Endothelial cell of umbilical vein (primary cell): Measurements from ENCODE around the gene MISP. TPM values are rescaled to one million over a fixed set of nuclear protein-coding genes. Genes with fewer than 3 reads are reported as not detected.

ENCODE experiments used
- BruUV-seq: library from RNA; stranded (reverse); fragments of 400-500 nt; replicated peaks from 2 replicates; lab custom pipeline; 2021; lab: Mats Ljungman, UMichigan
- CTCF ChIA-PET: fragments of 300-600, 350-600 bp; sonication (Branson Sonifier 250); formaldehyde crosslinking; loops from one replicate; lab custom pipeline; 2021; ENCODE audit warnings: antibody characterized with exemption, inconsistent platforms; lab: Charles Lee
- POLR2A ChIA-PET: fragments of 300-600, 350-600 bp; sonication (Branson Sonifier 250); formaldehyde crosslinking; loops from one replicate; lab custom pipeline; 2021; ENCODE audit warnings: antibody characterized with exemption, inconsistent platforms; lab: Charles Lee
- DNase-seq: peaks from one replicate; pipeline ENCODE4 v3.0.0-alpha.2; 2011; ENCODE audit warnings: low read depth, low spot score
- FAIRE-seq: peaks from 2 replicates; lab custom pipeline; 2011; peaks lifted over from hg19 to GRCh38; lab: Jason Lieb, UNC
- H2AFZ ChIP-seq: 2 replicates; pipeline ENCODE4 v1.6.0; 2012; ENCODE audit warnings: low read depth, low read length, control low read depth, inconsistent platforms
- H3K27ac ChIP-seq: 2 replicates; pipeline ENCODE4 v1.5.1; 2011; ENCODE audit warnings: low read depth, mild to moderate bottlenecking, control low read depth, low read length, moderate library complexity; ENCODE audit not compliant: insufficient read depth
- H3K27me3 ChIP-seq, 2 experiments: 2 replicates each; pipeline versions ENCODE4 v1.6.0 to v1.6.1; 2011; ENCODE audit warnings: low read length in 2 of 2, mixed read lengths in 1 of 2; ENCODE audit not compliant: control insufficient read depth in 2 of 2, insufficient read depth in 2 of 2
- H3K36me3 ChIP-seq, 2 experiments: 2 replicates in 1 of 2; 3 replicates in 1 of 2; pipeline ENCODE4 v1.5.1; 2011; ENCODE audit warnings: low read length in 2 of 2, mild to moderate bottlenecking in 1 of 2, moderate library complexity in 1 of 2; ENCODE audit not compliant: control insufficient read depth in 2 of 2, insufficient read depth in 2 of 2; ENCODE audit errors: extremely low read depth in 1 of 2
- H3K4me1 ChIP-seq: 3 replicates; pipeline ENCODE4 v1.5.1; 2011; ENCODE audit warnings: mild to moderate bottlenecking, low read length; ENCODE audit not compliant: control insufficient read depth, insufficient read depth; ENCODE audit errors: extremely low read depth
- H3K4me2 ChIP-seq: 2 replicates; pipeline ENCODE4 v1.6.1; 2011; ENCODE audit warnings: low read length, control low read depth, mixed read lengths; ENCODE audit not compliant: insufficient read depth
- H3K4me3 ChIP-seq, 3 experiments: fragments of 200-600 bp in 1 of 3; sonication (generic), shearing (Covaris generic) in 1 of 3; replicated peaks in 1 of 3; 2 replicates each; pipeline ENCODE4 v1.5.1; 2011 to 2016; ENCODE audit warnings: control low read depth in 3 of 3, low read length in 3 of 3, mild to moderate bottlenecking in 2 of 3, inconsistent platforms in 1 of 3, low read depth in 1 of 3, moderate library complexity in 1 of 3; ENCODE audit not compliant: insufficient read depth in 1 of 3
- H3K79me2 ChIP-seq: 2 replicates; pipeline ENCODE4 v1.6.0; 2012; ENCODE audit warnings: low read length, inconsistent platforms; ENCODE audit not compliant: control insufficient read depth, insufficient read depth
- H3K9ac ChIP-seq: replicated peaks from 2 replicates; pipeline ENCODE3; 2011; ENCODE audit warnings: low read length, control low read depth; ENCODE audit not compliant: insufficient read depth; ENCODE audit errors: extremely low read depth
- H3K9me1 ChIP-seq: replicated peaks from 3 replicates; pipeline ENCODE4 v1.6.0; 2011; ENCODE audit warnings: mild to moderate bottlenecking, low read length; ENCODE audit not compliant: control insufficient read depth, insufficient read depth; ENCODE audit errors: extremely low read depth
- H3K9me3 ChIP-seq: replicated peaks from 2 replicates; pipeline ENCODE4 v1.5.1; 2012; ENCODE audit warnings: low read length, inconsistent platforms; ENCODE audit not compliant: control insufficient read depth, insufficient read depth
- H4K20me1 ChIP-seq: replicated peaks from 2 replicates; pipeline ENCODE3; 2011; ENCODE audit warnings: mild to moderate bottlenecking, low read length; ENCODE audit not compliant: control insufficient read depth, insufficient read depth; ENCODE audit errors: extremely low read depth
- EZH2 ChIP-seq: IDR thresholded peaks from 2 replicates; pipeline ENCODE4 v1.6.1; 2012; ENCODE audit warnings: borderline replicate concordance, low read depth, mild to moderate bottlenecking, moderate library complexity, low read length, inconsistent platforms; ENCODE audit not compliant: severe bottlenecking
- FOS ChIP-seq: IDR thresholded peaks from 2 replicates; pipeline ENCODE4 v1.6.1; 2011; ENCODE audit warnings: mild to moderate bottlenecking, low read length, moderate library complexity, borderline replicate concordance; ENCODE audit not compliant: insufficient read depth
- GATA2 ChIP-seq: IDR thresholded peaks from 2 replicates; pipeline ENCODE4 v1.7.0; 2011; ENCODE audit warnings: low read depth, mild to moderate bottlenecking, moderate library complexity, mixed read lengths, low read length; ENCODE audit not compliant: insufficient read length, insufficient read depth
- JUN ChIP-seq: IDR thresholded peaks from 2 replicates; pipeline ENCODE4 v1.6.1; 2011; ENCODE audit warnings: borderline replicate concordance, low read depth; ENCODE audit not compliant: insufficient read length, insufficient read depth
- MYC ChIP-seq: IDR thresholded peaks from one replicate; pipeline ENCODE4 v1.6.1; 2011; ENCODE audit warnings: mild to moderate bottlenecking, low read depth, low read length
- POLR2A ChIP-seq: IDR thresholded peaks from 2 replicates; pipeline ENCODE4 v1.6.1; 2012; ENCODE audit warnings: low read depth, mild to moderate bottlenecking, control low read depth, low read length
- POLR2AphosphoS5 ChIP-seq: IDR thresholded peaks from 2 replicates; pipeline ENCODE4 v1.6.1; 2012; ENCODE audit warnings: low read depth, mild to moderate bottlenecking, control low read depth, low read length, moderate library complexity; ENCODE audit not compliant: insufficient read depth
- dilution Hi-C: fragments of 300-500 bp; cut with MboI; formaldehyde crosslinking; loops from one replicate; pipeline ENCODE4 v1.15.0; 2019; ENCODE audit warnings: low sequenced_read_pairs; ENCODE audit not compliant: extremely low pct_ligation_motif_present
- intact Hi-C: fragments of 100-400 bp; cut with micrococcal nuclease; formaldehyde crosslinking; loops from one replicate; pipeline ENCODE4 v1.10.0; 2022
- polyA plus RNA-seq, 4 experiments: library from polyadenylated mRNA; depleted of rRNA in 3 of 4; stranded (reverse) in 3 of 4; unstranded in 1 of 4; fragments of >200 nt; gene quantifications; 2 replicates each; pipeline versions ENCODE4 v1.2.1 to v1.2.3, GENCODE V29; 2011 to 2012; ENCODE audit warnings: missing spikeins in 1 of 4
- total RNA-seq: library from RNA; stranded (reverse); gene quantifications from 2 replicates; pipeline ENCODE4 v1.2.3, GENCODE V29; 2021
- TF ChIP-seq, protein P1 (sequence below): IDR thresholded peaks from 2 replicates; pipeline ENCODE4 v1.6.1; 2011; ENCODE audit not compliant: insufficient read depth, insufficient read length
- TF ChIP-seq, protein P2 (sequence below), 2 donors: IDR thresholded peaks; 1 replicate in 1 of 2; 2 replicates in 1 of 2; pipeline ENCODE4 v1.5.1; 2011; ENCODE audit warnings: low read length in 2 of 2, mild to moderate bottlenecking in 2 of 2, moderate library complexity in 2 of 2, control low read depth in 1 of 2, inconsistent platforms in 1 of 2, low read depth in 1 of 2; ENCODE audit not compliant: insufficient read depth in 1 of 2; ENCODE audit errors: extremely low read depth in 1 of 2

Gene MISP
- total and polyA plus RNA-seq, 2 donors (not counting 3 experiments of a cell fraction or from before 2014, with no cell fraction given), result not detected

GRCh38 chr19:795073-795611, 44.2 kb downstream of the MISP start:
- H3K27ac ChIP-seq, result no peak overlapping the region
- H3K9me3 ChIP-seq, result no peaks in the 10 kb centered on the region
- H2AFZ ChIP-seq, result no peak overlapping the region
- no peaks in the 10 kb centered on the region for H3K9me1 ChIP-seq
- no peak overlapping the region for H3K9ac ChIP-seq
- ChIA-PET POLR2A (no interaction called here), CTCF (no interaction called here)
- peaks cover 24% of the 10 kb centered on the region for H3K79me2 ChIP-seq
- H3K36me3 ChIP-seq, result peaks cover 0 to 10% of the 10 kb centered on the region in 2 experiments
- H3K4me1 ChIP-seq, result peaks cover 21% of the 10 kb centered on the region
- no peak overlapping the region for H3K4me3 ChIP-seq
- no peak for FAIRE-seq
- H4K20me1 ChIP-seq, result no peaks in the 10 kb centered on the region
- TF ChIP-seq POLR2AphosphoS5 (no peak), EZH2 (no peak), POLR2A (no peak), MYC (no peak), GATA2 (no peak), FOS (no peak), JUN (no peak)
- TF ChIP-seq, protein P1, sequence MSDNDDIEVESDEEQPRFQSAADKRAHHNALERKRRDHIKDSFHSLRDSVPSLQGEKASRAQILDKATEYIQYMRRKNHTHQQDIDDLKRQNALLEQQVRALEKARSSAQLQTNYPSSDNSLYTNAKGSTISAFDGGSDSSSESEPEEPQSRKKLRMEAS, result no peak
- TF ChIP-seq, protein P2, sequence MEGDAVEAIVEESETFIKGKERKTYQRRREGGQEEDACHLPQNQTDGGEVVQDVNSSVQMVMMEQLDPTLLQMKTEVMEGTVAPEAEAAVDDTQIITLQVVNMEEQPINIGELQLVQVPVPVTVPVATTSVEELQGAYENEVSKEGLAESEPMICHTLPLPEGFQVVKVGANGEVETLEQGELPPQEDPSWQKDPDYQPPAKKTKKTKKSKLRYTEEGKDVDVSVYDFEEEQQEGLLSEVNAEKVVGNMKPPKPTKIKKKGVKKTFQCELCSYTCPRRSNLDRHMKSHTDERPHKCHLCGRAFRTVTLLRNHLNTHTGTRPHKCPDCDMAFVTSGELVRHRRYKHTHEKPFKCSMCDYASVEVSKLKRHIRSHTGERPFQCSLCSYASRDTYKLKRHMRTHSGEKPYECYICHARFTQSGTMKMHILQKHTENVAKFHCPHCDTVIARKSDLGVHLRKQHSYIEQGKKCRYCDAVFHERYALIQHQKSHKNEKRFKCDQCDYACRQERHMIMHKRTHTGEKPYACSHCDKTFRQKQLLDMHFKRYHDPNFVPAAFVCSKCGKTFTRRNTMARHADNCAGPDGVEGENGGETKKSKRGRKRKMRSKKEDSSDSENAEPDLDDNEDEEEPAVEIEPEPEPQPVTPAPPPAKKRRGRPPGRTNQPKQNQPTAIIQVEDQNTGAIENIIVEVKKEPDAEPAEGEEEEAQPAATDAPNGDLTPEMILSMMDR (IDR thresholded peaks at IDR 0.05; ENCODE audit: extremely low read depth in 1 of 2, insufficient read depth in 1 of 2, low read depth in 1 of 2, low read length in 2 of 2), result no peak
- DNase-seq, result no peak
- BruUV-seq, result no TSS peak
- intact Hi-C loops, result loop anchor here (10.0 kb wide), 1 partner anchor 450 kb away; the partner anchor contains the start of genes ATP5F1D and MIDN
- no peak overlapping the region for H3K4me2 ChIP-seq
- dilution Hi-C loops, result no loop called here
- no peaks in the 10 kb centered on the region for H3K27me3 ChIP-seq
